Activated T-cell treated with anti-CD3 and anti-CD28 coated beads, Interleukin-2, amount 50 U/mL, for 48 hours (primary cell): ENCODE data around the gene ZNF552.
"Not testable (repeated sequence)": the region's sequence is repeated elsewhere in the genome, so short reads cannot be mapped to it uniquely, and the experiment has no call there.

Experiments
- DNase-seq, 2 experiments: peaks; one replicate each; pipeline ENCODE4 v3.0.0-alpha.2; 2020

Gene ZNF552

DNA sequence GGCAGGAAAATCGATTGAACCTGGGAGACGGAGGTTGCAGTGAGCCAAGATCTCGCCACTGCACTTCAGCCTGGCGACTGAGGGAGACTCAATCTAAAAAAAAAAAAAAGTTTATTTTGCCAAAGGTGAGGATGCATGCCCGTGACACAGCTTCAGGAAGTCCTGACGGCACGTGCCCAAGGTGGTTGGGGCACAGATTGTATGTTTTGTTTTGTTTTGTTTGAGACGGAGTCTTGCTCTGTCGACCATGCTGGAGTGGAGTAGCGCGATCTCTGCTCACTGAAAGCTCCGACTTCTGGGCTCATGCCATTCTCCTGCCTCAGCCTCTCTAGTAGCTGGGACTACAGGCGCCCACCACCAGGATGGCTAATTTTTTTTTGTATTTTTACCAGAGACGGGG, 3.3 kb upstream of the ZNF552 start:
- DNase-seq, result no peak

DNA sequence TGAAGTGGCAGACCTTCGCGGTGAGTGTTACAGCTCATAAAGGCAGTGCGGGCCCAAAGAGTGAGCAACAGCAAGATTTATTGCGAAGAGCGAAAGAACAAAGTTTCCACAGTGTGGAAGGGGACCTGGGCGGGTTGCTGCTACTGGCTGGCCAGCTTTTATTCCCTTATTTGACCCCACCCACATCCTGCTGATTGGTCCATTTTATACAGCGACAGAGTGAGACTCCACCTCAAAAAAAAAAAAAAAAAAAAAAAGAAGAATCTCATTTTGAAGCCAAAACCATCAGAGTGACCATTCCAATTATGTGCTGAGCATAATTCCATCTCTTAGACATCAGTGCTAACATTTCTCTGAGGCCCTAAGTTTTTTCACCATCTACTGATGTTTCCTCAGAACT, 1.9 kb upstream of the ZNF552 start:
- DNase-seq, result no peak

DNA sequence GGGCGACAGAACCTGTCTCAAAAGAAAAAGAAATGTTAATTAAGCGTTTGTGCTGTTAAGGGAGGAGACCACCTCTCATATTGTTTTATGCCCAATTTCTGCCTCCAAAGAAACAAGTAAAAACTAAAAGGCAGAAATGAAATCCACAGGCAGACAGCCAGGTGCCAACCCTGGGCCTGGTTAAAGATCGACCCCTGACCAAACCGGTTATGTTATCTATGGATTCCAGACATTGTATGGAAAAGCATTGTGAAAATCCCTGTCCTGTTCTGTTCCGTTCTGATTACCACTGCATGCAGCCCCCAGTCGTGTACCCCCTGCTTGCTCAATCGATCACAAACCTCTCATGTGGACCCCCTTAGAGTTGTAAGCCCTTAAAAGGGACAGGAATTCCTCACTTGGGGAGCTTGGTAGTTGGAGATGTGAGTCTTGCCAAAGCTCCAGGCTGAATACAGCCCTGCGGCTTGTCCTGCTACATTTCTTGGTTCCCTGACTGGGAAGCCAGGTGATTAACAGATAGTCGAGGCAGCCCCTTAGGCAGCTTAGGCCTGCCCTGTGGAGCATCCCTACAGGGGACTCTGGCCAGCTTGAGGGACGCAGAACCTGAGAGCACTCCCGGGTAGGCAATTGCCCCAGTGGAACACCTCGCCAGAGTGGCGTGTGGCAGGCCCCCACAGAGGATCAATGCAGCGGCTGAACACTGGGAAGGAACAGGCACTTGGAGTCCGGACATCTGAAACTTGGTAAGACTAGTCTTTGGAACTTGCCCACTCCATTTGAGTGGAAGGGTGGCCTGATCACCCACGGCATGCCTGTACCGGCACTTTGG, 748 bp upstream of the ZNF552 start:
- DNase-seq, result no peak

DNA sequence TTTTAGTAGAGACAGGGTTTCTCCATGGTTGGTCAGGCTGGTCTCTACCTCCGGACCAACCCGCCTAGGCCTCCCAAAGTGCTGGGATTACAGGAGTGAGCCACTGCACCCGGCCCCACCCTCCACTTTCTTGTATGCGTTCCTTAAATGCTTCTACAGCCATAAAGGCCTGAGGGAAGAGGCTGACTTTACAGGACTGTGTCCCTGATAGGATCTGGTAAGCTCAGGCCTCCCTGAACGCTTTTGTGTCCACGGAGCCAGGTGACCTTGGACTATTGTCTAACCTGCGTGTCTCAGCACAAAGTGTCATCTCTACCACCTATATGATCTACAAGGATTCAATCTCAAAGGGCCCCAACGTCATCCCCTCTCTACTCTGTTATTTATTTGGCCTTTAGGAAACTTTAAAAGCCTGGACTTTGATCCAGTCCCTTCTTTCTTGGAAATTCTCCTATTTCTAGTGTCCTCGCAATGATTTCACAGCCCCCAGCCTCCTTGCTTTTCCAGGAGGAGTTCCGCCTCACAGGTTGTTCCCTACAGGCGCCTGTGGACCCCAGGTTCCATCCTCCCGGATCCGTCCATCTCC, 701 bp downstream of the ZNF552 start:
- DNase-seq, result peak in 1 of 2 experiments; percentile 29

DNA sequence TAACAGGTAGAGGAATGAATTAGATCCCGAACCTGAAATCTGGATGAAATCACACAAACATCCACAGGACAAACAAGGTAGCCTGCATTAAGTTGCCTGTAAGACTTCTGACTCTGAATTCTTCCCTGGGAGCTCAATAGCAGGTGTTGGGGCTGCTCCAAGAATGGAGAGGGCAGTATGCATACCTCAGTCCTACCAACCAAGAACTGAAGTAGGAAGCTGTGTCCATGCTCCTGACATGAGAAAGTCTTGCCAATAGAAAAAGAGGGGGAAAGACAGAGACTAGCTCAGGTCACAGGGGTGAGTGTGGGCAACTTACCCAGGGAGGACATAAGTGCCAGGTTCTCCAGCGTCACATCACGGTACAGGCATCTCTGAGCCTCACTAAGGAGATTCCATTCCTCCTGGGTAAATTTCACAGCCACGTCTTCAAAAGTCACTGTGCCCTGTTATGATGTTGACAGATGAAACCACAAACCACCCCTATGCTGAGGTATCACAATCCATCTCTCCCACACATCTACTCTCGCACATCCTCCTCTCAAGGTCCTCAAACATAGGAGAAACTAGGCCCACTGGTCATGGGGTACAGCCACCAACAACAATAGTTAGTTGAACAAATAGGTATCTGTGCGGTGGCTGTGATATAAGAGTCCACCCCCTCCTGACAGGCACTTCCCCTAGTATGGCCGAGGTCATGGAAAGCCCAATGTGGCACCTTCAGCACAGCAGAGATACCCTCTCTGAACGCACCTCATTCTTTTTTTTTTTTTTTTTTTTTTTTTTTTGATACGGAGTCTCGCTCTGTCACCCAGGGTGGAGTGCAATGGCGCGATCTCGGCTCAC, 1.5 kb downstream of the ZNF552 start:
- peak in 1 of 2 experiments; percentile 35 for DNase-seq

DNA sequence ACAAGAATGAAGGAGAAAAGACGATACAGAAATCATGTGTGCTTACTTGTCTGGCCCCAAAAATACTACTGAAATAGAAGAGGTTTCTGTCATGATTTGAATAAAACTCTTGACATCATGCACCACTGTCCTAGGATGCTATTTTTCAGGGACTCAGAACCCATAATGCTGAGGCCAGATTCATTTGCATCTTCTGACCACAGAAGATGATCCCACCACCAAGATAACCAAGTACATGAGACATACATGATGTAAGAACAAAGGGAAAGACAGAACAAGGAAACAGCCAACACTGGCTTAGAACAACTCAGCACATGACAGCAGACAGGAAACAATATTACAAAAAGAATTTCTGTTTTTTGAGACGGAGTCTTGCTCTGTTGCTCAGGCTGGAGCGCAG, 2.5 kb downstream of the ZNF552 start:
- DNase-seq, result no peak

DNA sequence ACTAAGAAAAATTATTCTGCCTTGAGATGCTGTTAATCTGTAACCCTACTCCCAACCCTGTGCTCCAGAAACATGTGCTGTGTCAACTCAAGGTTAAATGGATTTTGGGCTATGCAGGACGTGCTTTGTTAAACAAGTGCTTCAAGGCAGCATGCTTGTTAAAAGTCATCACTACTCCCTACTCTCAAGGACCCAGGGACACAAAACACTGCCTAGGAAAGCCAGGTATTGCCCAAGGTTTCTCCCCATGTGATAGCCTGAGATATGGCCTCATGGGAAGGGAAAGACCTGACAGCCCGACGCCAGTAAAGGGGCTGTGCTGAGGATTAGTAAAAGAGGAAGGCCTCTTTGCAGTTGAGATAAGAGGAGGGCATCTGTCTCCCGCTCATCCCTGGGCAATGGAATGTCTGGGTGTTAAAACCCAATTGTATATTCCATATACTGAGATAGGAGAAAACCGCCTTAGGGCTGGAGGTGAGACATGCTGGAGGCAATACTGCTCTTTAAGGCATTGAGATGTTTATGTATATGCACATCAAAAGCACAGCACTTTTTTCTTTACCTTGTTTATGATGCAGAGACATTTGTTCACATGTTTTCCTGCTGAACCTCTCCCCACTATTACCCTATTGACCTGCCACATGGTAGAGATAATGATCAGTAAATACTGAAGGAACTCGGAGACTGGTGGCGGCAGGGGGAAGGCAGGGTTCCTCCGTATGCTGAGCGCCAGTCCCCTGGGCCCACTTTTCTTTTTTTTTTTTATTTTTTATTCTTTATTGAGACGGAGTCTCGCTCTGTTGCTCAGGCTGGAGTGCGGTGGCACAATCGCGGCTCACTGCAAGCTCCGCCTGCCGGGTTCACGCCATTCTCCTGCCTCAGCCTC, 4.1 kb downstream of the ZNF552 start:
- DNase-seq, result not testable (repeated sequence)

DNA sequence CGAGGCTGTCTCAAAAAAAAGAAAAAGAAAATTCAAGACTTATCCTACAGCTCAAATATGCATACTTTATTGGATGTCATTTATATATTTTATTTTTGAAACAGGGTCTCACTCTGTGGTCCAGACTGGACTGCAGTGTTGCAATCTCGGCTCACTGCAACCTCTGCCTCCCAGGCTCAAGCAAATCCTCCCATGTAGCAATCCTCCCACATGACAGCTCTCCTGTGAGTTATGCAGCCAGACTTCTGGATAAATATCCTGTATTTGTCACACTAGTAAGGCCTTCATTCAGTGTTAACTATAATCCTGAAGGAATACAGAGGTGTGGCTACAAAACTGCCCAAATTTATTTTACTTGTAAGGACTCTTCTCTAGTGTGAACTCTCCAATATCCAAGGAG, 7.2 kb downstream of the ZNF552 start:
- DNase-seq, result no peak

DNA sequence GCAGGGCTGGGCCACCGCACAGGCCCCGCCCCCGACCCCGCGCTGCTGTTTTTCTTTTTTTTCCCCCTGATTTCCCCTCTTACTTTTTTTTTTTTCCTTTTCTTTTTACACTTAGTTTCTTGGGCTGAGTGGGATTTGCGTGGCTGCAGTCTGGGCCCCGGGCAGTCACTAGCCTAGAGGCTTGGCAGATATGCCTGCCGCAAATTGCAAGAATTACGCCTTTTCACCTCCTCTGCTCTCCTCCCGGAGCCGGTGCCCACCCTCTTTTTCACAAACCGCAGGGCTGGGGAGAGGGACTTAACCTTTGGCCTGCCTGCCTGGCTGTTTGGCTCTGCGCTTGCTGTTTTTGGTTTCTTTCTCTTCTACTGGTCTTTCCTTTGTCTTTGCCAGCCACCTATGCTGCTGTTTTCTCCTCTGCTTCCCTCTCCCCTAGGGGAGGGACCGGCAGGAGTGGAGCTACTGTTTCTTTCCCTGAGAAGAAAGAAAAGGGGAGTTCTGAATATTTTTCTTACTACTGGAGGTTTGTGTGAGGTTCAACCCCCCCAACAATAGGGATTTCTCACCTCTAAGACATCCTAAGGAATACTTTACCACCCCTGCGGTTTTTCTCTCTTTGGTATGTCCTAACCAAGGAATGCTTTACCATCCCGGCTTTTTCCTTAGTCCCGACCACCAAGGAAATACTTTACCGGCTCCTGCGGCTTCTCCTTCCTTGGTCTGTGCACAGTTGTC, 11.0 kb downstream of the ZNF552 start:
- no peak for DNase-seq

DNA sequence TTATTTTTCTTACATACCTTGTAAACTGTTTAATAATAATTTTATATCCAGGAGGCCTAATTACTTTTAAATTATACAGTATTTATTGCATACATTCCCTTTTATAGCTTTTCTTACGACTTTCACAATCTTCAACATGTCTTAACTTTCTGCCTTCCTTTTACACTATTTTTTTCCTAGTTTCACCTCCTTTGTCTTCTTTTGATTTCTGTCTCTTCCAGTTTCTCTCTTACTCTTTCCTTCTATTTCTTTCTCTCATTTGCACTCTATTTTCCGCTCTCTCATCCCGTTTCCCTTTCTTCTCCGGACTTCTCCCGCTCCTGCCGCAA, 11.5 kb downstream of the ZNF552 start:
- DNase-seq, result no peak

DNA sequence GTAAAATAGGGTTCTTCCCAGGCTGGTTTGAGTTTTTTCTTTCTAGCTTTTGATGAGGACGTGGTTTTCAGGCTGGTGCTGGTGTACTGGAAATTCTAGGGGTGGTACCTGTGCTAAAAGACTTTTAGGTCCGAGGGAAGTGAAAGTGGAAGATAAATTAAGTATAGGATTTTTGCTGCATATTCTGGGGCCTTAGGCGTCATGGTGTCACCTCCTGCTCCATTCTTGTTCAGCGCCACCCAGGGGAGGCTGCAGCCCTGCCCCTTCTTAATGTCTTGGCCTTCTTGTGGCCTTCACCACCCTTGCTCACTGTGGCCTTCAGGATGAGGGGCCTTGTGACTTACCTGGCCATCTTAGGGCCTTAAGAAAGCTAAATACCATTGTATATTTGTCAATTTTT, 12.4 kb downstream of the ZNF552 start:
- DNase-seq, result no peak

DNA sequence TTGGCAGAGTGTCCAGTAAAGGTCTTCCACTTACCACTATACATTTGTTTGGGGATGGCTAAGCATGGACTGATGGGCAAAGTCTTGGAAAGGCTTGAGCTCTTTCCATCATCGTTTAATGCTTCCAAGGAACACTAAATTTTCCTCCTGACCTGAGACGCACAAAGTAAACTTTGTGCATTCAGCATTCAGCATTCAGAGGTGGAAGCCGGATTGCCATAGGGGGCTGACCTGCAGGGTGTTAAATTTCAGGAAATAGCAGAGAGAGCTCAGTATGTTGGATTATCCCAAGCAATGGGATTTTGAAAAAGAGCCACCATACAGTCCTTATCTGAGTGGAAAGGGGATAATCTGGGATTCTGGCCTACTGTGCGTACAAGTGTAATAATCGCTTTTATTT, 14.0 kb downstream of the ZNF552 start:
- no peak for DNase-seq

DNA sequence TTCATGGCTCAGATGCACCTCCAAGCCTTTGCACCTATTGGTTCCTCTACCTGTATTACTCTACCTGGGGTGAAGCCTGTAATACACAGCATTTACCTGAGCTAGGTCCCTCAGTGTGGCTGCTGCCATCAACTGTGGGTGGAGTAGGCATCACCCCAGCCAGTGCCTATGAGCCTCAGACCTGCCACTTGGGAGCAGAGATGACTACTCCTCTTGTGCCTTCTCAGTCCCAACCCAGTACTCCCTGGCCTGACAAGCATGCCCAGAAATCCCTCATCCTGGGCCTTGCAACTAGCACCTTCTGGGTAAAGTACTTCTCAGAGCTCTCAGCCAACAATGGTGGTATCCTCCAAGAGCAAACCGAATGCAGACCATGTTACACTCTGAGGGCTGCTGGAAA, 18.1 kb downstream of the ZNF552 start:
- not testable (repeated sequence) for DNase-seq

DNA sequence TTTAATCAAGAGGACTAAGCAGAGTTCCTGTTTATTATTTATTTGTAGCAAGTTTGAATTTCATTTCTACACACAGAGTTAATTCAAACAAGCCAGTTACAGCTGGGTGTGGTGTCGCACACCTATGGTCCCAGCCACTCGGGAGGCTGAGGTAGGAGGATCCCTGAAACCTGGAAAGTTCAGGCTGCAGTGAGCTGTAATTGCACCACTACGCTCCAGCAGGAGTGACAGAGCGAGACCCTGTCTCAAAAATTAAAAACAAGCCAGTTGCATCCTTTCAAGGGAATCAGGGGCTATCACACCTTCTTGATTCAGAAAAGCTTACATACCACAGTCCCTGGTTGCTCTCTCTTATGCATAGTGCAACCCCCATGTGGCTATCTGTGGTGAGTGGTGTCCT, 25.4 kb downstream of the ZNF552 start:
- no peak for DNase-seq

DNA sequence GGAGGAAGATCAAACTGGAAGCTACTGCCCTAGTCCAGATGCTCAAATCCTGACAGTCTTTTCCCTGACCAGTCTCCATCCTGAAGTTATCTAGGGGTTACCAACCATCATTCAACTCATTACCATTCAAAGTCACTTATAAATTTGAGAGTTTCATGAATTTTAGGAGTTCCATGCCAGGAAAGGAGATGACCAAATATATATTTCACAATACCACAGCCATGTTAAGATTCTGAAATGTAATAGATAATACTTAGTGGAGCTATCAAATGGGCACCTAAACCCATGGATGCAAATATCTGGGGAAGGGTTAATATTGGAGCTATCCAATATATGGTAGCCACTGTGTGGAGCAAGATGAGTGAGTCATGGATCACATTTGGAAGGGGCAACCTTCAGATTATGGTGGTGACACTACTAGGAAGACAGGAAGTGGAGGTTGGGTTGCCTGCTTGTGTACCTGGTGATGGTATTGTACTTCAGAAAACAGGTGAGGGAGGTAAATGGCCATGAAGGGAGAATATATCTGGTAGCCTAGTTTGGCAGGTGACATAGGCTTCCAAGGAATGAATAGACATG, 26.5 kb downstream of the ZNF552 start:
- DNase-seq, result no peak

DNA sequence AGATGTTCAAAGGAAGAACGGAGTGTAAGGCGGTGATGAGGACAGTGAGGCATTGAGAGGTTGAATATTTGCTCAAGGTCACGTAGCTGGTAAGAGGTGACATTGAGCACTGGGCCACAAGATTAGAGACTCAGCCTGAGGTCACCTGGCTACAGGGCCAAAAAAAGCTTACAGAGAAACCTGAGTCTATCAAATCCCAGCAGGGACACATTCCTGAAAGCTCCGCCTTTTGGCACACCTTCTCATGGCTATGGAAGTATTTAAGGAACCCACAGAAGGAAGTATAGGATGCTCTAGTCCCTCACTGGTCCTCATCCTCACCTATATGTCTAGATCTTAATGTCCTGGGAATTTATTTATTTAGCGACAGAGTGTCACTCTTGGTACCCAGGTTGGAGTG, 27.8 kb downstream of the ZNF552 start:
- no peak for DNase-seq

DNA sequence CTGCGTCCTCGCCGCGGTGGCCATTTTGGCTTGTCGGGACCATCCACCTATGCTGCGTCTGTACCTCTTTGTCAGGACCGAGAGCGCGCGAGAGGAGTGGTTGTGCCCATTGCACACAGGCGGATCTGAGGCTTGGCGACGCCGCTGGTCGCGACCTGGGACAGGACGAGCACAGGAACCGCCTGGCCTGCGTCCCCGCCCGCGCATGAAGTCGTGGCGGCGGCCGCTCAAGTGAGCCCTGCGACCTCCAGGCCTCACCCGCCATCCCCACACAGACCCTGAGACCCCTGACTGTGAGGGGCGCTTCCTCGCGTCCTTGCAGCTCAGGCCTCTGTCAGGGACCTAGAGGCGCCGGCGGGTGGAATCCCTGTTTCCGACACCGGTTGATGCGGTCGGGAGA, 28.4 kb downstream of the ZNF552 start:
- no peak for DNase-seq

DNA sequence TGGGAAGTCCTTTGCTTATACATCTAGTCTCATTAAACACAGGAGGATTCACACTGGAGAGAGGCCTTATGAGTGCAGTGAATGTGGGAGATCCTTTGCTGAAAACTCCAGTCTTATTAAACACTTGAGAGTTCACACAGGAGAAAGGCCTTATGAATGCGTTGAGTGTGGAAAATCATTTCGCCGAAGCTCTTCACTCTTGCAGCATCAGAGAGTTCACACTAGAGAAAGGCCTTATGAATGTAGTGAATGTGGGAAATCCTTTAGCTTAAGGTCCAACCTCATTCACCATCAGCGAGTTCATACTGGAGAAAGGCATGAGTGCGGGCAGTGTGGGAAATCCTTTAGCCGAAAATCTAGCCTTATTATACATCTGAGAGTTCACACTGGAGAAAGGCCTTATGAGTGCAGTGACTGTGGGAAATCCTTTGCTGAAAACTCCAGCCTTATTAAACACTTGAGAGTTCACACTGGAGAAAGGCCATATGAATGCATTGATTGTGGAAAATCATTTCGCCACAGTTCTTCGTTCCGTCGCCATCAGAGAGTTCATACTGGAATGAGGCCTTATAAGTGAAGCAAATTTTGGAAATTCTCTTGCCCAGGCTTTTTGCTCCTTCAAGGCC, 35.4 kb downstream of the ZNF552 start:
- DNase-seq, result no peak

DNA sequence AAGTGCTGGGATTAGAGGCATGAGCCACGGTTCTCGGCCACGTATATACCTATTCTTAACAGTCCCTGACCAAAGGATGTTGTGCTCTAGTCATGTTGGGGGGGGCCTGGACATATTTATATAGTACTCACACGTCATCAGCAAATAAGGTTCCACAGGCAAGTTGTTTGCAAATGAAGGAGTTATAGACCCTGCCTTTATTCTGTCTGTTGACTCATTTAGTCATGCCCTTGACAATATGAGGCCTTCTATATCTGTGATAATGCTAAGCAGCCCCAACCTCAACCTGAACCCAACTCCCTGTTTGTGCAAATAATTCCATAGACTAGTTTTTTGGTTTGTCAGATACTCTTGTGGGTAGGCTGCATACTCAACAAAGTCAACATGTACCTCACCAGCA, 36.4 kb downstream of the ZNF552 start:
- DNase-seq, result no peak

DNA sequence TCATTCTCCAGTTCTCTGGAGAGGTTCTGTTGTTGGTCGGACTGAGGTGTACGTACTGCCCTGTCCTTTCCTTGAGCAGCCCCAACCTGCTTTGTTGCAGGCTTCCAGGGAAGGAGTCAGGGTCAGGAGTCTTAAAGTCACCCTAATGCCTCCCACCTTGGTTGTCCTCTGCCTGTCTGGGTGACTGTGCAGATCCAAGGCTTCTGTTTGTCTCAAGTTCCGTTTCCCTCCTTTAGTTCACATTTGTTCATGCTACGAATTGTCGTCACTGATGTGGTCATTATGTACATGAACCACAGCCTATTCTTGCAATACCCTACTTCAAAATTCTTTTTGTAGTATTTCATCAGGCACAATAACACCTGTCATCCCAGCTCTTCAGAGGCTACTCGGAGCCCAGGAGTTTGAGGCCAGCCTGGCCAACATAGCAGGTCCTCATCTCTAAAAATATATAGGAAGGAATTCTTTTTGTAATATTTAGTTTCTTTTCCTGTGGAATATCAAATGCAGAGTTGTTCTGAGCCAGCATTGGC, 37.9 kb downstream of the ZNF552 start:
- no peak for DNase-seq

DNA sequence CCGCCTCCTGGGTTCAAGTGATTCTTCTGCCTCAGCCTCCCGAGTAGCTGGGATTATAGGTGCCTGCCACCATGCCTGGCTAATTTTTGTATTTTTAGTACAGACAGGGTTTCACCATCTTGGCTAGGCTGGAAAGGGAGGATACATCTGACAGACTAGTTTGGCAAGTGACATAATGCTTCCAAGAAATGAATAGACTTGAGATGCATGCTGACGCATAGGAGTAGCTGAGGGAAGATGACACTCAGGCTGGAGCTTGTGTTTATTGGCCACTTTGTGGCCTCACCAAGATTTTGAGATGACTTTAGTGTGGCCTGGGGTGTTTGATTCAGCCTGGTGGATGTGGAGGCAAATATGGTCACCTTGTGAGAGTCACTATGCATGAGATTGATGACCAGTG, 41.2 kb downstream of the ZNF552 start:
- DNase-seq, result no peak
